Uterus (tissue), 4 donors: ENCODE data around the gene WSCD1. TPM values are rescaled to one million over a fixed set of nuclear protein-coding genes. Genes with fewer than 3 reads are reported as not detected.

Experiments used
- DNase-seq, 2 donors: peaks; one replicate each; pipeline ENCODE4 v3.0.0-alpha.2; 2019 to 2020
- H3K27ac ChIP-seq, 2 donors: fragments of 200-600 bp; sonication (generic); 1 replicate in 1 of 2; 2 replicates in 1 of 2; pipeline ENCODE4 v1.5.1; 2016 to 2018
- H3K27me3 ChIP-seq, 2 donors: fragments of 200-600 bp; sonication (generic); one replicate each; pipeline ENCODE4 v1.5.1; 2018 to 2019; ENCODE audit warnings: control low read depth in 1 of 2
- H3K36me3 ChIP-seq, 2 donors: fragments of 200-600 bp; sonication (generic); one replicate each; pipeline ENCODE4 v1.5.1; 2019; ENCODE audit warnings: control low read depth in 1 of 2
- H3K4me1 ChIP-seq, 2 donors: fragments of 200-600 bp; sonication (generic); one replicate each; pipeline ENCODE4 v1.5.1; 2018 to 2019; ENCODE audit warnings: control low read depth in 1 of 2
- H3K4me3 ChIP-seq, 2 donors: fragments of 200-600 bp; sonication (generic); 1 replicate in 1 of 2; 2 replicates in 1 of 2; pipeline ENCODE4 v1.5.1; 2018 to 2019; ENCODE audit warnings: mild to moderate bottlenecking in 1 of 2
- H3K9me3 ChIP-seq, 2 donors: fragments of 200-600 bp; sonication (generic); one replicate each; pipeline ENCODE4 v1.5.1; 2019; ENCODE audit warnings: control low read depth in 1 of 2
- POLR2A ChIP-seq, 2 donors: fragments of 450-650 bp; IDR thresholded peaks; one replicate each; pipeline ENCODE4 v1.6.1; 2016; ENCODE audit warnings: antibody characterized with exemption in 2 of 2, mild to moderate bottlenecking in 1 of 2, moderate library complexity in 1 of 2
- intact Hi-C: fragments of 100-400 bp; cut with DNase I; formaldehyde crosslinking; loops from one replicate; pipeline ENCODE4 v1.15.1; 2023; ENCODE audit warnings: low total_unique reads
- total RNA-seq, 4 donors: library from RNA; depleted of rRNA in 3 of 4; stranded (reverse); fragments of >200 nt in 3 of 4; gene quantifications; one replicate each; pipeline versions ENCODE4 v1.1.0 to v1.2.4, GENCODE V29; 2014 to 2023
- TF ChIP-seq, protein P1 (sequence below), 4 experiments: fragments of 200-600 bp in 2 of 4; fragments of 450-650 bp in 2 of 4; sonication (generic) in 2 of 4; IDR thresholded peaks; one replicate each; pipeline ENCODE4 v1.5.1; 2016 to 2019; ENCODE audit warnings: antibody characterized with exemption in 4 of 4, mild to moderate bottlenecking in 2 of 4, moderate library complexity in 1 of 4
- donor health status: DM: yes; HTN: yes; CAD: no.

Gene WSCD1
- total RNA-seq, 4 donors from 2014 or later, result 3.8 to 12.7 (median 6.6) TPM

DNA sequence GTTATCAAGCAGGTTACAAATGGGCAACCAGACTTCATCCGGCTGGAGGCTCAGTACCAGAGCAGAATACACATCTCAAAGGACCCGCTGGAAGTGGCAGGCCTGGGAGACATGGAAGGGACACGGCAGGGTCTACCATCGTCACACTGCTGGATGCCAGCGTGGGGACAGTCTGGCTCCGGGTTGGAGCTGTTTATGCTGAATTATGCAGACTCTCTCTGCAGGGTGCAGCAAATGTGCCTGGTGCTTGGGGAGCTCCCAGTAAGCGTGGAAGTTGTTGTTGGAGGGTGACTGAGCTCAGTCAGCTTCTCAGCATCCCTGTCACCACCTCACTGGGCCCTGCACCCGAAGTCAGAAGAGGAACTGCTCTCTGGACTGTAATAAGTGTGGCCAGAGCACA lies 12.2 kb downstream of the WSCD1 start:
- intact Hi-C loops, result no loop called here
- no peak overlapping the region for H3K4me3 ChIP-seq
- no peak for DNase-seq

GRCh38 chr17:6084311-6085161 lies 14.4 kb downstream of the WSCD1 start:
- Histone ChIP-seq H3K27me3 (no peaks in the 10 kb centered on the region), H3K4me1 (no peaks in the 10 kb centered on the region), H3K27ac (no peak overlapping the region), H3K4me3 (no peak overlapping the region), H3K9me3 (no peaks in the 10 kb centered on the region), H3K36me3 (no peaks in the 10 kb centered on the region)
- TF ChIP-seq POLR2A (IDR thresholded peaks at IDR 0.05), result no peak
- TF ChIP-seq, protein P1, sequence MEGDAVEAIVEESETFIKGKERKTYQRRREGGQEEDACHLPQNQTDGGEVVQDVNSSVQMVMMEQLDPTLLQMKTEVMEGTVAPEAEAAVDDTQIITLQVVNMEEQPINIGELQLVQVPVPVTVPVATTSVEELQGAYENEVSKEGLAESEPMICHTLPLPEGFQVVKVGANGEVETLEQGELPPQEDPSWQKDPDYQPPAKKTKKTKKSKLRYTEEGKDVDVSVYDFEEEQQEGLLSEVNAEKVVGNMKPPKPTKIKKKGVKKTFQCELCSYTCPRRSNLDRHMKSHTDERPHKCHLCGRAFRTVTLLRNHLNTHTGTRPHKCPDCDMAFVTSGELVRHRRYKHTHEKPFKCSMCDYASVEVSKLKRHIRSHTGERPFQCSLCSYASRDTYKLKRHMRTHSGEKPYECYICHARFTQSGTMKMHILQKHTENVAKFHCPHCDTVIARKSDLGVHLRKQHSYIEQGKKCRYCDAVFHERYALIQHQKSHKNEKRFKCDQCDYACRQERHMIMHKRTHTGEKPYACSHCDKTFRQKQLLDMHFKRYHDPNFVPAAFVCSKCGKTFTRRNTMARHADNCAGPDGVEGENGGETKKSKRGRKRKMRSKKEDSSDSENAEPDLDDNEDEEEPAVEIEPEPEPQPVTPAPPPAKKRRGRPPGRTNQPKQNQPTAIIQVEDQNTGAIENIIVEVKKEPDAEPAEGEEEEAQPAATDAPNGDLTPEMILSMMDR (IDR thresholded peaks at IDR 0.05), result no peak
- intact Hi-C loops, result no loop called here
- no peak for DNase-seq

More for the DNA sequence above, 12.2 kb downstream of the WSCD1 start:
- Histone ChIP-seq H3K36me3 (no peaks in the 10 kb centered on the region), H3K9me3 (no peaks in the 10 kb centered on the region), H3K27ac (no peak overlapping the region), H3K27me3 (no peaks in the 10 kb centered on the region), H3K4me1 (no peaks in the 10 kb centered on the region)
- TF ChIP-seq, protein P1 (IDR thresholded peaks at IDR 0.05), result no peak
- TF ChIP-seq POLR2A (IDR thresholded peaks at IDR 0.05), result no peak

DNA sequence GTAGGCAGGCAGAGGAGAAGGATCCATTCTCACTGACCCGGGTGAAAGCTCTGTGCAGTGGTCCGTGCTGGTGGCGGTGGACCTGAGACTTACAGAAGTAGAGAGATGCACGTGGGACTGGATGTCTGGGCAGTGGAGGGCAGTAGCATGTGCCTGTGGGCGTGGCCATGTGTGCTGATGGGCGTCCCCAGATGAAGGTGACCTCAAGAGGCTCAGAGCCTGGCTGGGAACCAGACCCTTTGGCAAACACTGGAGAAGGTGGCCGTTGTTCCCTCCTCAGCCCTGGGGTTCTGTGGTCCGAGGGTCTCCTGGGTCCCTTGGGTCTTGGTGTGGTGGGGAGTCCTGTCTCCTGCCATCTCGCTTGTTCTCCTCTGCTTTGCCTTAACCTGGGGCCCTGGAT lies 15.6 kb downstream of the WSCD1 start:
- Histone ChIP-seq H3K9me3 (no peaks in the 10 kb centered on the region), H3K4me3 (no peak overlapping the region), H3K4me1 (no peaks in the 10 kb centered on the region), H3K36me3 (no peaks in the 10 kb centered on the region), H3K27me3 (no peaks in the 10 kb centered on the region), H3K27ac (no peak overlapping the region)
- DNase-seq, result no peak
- TF ChIP-seq, protein P1 (IDR thresholded peaks at IDR 0.05), result no peak
- no peak for TF ChIP-seq POLR2A (IDR thresholded peaks at IDR 0.05)
- intact Hi-C loops, result no loop called here

DNA sequence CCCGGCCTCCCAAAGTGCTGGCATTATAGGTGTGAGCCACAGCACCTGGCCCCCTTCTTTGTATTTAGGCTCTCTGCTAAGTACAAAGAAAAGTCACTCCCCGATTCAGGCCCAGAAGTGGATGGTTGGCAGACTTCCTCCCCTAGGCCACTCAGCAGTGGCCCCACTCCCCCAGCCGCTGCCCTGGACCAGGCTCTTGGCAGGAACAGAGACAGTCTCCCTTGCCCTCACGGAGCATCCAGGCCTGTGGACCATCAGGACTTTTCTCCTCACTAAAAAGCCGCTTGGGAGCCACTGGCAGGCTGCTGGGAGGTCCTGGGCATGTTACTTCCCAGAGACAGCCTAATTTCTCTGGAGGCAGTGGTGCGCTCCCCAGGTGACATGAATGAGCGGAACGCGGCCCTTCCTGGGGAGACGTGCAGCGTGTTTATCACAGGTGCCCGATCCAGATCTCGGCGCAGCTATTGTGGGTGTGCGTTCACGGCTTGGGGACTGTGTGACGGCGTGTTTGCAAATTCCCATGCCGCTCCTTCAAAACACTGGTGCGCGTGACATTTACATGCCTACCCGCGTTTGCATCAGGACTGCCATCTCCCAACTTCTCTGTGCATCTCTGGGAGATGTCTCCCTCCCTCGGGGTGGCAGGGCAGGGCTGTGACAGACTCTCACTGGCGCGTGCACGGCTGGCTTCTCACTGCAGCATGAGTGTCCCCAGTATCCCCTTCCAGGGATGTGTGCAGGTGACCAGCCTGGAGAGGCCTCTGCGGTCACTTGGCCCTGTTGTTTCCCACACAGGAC lies 16.6 kb downstream of the WSCD1 start:
- H3K27me3 ChIP-seq, result no peaks in the 10 kb centered on the region

More for the DNA sequence above, 16.6 kb downstream of the WSCD1 start:
- Histone ChIP-seq H3K9me3 (no peaks in the 10 kb centered on the region), H3K4me1 (no peaks in the 10 kb centered on the region), H3K36me3 (no peaks in the 10 kb centered on the region), H3K27ac (no peak overlapping the region), H3K4me3 (no peak overlapping the region)
- no peak for DNase-seq
- no peak for TF ChIP-seq POLR2A (IDR thresholded peaks at IDR 0.05)
- TF ChIP-seq, protein P1 (IDR thresholded peaks at IDR 0.05), result no peak
- intact Hi-C loops, result no loop called here
